Stimulated activated CD4-positive, alpha-beta T cell treated with anti-CD3 and anti-CD28 coated beads, TNF-alpha, amount 100 ng/mL, for 48 hours (primary cell): ENCODE data around the gene TRIM27.
"Not testable (repeated sequence)": the region's sequence is repeated elsewhere in the genome, so short reads cannot be mapped to it uniquely, and the experiment has no call there.

ENCODE experiments used
- DNase-seq, 3 donors: peaks; one replicate each; pipeline ENCODE4 v3.0.0-alpha.2; 2020; ENCODE audit warnings: low read depth in 3 of 3

TRIM27 gene

DNA sequence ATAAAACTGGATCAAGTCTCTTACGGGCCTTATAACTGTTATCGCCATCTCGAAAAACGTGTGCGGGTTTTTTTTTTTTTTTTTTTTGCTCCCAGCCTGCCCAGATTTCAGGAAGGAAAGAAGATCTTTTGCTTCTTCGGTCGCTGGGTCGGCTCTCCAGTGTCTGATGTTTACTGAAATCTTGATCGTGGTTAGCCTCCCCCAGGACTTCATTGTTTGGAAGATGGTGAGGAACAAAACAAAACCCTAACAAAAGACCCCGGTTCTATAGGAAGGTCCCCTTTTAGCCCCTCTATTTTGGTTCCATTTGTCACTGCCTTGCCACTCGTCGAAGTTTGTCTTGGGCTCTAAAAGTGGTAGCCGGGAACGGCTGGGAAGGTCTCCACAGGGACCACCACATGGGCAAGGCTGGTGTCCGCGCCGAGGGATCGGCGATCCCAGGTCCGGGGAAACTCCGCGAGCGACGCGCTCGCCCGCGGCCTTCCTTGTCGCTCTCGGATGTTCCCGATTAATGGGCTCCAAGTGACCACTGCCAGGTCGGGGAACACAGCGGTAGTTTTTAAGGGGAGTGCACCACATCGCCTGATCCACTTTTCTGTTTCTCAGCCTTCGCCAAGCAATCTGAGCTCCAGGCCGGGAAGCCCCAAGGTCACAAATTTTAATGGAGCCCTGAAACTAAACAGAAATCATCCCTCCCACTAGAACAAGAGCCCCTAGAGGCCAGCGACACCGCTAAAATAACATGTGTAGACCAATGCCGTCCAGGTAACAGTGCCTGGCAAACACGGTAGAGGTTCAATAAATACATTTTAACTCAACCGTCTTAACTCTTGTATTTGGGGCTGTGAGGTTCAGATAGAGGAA lies 27.0 kb downstream of the TRIM27 start:
- DNase-seq, result no peak

- peak; percentile 76 to 85 (median 85) for DNase-seq
Measured at GRCh38 chr6:28895131-28895812, 28.5 kb downstream of the TRIM27 start.

DNA sequence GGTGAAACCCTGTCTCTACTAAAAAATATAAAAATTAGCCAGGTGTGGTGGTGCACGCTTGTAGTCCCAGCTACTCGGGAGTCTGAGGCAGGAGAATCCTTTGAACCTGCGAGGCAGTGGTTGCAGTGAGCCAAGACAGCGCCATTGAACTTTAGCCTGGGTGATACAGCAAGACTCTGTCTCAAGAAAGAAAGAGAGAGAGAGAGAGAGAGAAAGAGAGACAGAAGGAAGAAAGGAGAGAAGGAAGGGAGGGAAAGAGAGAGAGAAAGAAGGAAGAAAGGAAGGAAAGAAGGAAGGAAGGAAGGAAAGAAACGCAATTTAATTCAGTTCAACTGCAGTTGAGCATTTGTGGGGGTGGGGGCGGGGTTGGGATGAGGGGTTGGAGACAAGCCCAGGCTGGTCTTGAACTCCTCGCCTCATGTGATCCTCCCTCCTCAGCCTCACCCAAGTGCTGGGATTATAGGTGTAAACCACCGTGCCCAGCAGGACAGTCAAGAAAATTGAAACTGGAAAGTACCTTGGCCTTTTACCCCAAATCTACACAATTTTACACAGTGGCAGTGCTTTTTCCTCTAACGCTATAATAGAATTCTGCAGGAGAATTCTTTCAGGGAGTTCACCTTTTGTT lies 30.5 kb downstream of the TRIM27 start:
- no peak for DNase-seq

DNA sequence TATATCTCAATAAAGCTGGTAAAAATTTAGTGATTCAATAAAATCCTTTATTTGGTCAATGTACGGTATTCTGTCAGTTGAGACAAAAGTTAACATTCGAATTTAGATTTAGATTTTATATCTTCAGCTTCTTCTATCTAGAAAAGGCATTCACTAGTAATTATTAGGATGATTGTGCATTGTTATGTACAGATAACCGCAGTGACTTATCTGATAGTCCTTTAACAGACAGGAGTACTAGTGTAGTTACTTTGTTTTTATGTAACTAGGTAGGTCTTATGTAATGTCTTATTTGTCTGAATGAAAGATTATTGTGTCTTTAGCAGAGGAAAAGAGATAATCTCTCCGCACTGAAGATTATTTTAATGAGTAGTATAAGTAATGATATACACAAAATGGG lies 31.3 kb downstream of the TRIM27 start:
- DNase-seq, result no peak

DNA sequence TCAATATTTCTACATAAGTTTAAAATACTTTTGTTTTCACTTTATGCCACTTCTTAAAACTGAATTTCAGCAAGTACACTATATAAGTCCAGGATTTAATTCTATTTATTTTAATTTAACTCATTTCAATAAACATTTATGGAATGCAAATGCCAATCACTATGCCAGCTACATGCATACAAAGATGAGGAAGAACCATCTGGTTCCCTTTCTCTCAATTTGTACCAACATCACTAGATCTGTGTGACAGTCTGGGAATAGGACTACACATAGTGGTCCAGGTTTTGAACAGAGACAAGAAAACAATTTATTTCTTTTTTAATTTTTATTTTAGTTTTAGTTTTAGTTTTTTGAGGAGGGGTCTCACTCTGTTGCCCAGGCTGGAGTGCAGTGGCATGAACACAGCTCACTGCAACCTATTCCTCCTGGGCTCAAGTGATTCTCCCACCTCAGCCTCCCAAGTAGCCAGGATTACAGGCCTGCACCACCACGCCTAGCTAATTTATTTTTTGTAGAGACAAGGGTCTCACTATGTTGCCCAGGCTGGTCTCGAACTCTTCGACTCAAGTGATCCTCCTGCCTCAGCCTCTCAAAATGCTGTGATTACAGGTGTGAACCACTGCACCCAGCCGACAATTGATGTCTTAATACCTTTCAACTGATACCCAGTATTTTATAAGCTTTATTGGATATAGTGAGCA lies 35.8 kb downstream of the TRIM27 start:
- no peak for DNase-seq

- no peak for DNase-seq
Measured at GRCh38 chr6:28886079-28886439, 37.7 kb downstream of the TRIM27 start.

DNA sequence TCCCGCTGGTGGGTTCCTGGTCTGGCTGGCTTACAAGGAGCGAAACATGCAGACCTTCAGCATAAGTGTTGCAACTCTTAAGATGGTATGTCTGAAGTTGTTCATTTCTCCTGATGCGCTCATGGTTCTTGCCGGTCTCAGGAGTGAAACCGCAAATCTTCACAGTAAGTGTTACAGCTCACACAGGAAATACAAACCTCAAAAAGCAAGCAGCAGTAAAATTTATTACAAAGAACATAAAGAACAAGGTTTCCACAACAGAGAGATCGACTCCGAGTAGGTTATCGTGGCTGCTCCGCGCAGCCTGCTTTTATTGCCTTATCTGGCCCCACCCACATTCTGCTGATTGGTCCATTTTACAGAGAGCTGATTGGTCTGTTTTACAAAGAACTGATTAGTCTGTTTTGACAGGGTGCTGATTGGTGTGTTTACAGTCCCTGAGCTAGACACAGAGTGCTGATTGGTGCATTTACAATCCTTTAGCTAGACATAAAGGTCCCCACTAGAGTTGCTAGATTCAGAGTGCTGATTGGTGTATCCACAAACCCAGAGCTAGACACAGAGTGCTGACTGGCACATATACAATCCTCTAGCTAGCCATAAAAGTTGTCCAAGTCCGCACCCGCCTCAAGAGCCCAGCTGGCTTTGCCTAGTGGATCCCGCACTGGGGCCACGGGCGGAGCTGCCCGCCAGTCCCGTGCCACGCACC lies 39.2 kb downstream of the TRIM27 start:
- DNase-seq, result peak in 2 of 3 donors; percentile 60 to 72

DNA sequence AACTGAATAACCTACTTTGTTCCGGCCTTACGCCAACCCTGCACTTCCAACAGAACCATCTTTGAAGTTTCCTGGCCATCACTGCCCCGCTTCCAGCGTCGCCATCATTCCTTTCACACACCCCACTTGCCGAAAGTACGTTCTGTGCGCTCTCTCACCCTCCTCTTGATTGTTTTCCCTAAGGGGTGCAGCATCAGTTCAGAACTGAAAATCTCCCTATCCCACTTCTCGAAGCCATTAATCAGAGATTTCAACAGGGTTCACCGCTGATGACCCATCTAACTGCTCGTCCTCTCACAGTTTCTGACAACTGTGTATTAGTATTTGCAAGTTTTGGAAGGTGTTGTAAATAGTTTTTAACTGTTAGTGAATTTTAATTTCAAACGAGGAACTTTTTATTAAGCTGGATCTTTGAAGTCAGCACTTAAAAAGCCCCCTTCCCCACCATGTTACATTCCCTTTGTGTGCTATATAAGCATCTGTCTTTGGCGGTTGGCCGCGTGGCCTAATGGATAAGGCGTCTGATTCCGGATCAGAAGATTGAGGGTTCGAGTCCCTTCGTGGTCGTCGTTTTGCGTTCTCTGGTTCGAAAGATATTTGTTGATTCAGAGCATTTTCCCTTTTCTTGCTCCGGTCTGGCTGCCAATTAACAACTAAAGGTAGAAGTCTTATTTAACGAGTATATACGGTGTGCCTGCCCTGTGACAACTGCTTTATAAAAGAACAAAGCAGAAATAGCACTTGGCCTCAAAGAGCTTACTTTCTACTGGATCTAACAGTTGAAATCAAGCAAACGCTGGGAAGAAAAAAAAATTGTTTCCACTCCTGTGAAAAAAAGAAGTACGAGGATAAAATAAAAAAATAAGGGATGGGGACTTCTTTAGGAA lies 42.6 kb downstream of the TRIM27 start:
- DNase-seq, result peak; percentile 39 to 52 (median 48)

GRCh38 chr6:28880519-28880893 lies 43.3 kb downstream of the TRIM27 start:
- DNase-seq, result no peak

DNA sequence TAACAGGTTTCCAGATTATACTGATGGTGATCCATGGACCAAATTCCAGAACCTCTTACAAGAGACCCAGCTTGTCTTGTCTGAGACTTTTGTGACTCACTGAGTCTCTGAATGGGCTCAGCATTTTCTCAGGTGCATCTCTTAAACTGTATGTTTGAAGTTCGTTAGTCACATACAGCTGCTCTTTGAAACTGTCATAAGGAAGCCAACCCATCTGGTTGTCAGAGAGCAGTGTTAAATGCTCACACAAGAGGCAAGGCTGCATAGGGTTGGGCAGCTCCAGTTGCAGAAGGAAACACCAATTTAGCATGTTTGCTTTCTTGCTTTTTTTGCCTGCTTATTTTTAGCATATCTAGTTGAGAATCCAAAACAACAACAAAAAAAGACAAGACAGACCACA lies 47.1 kb downstream of the TRIM27 start:
- DNase-seq, result no peak

- DNase-seq, result no peak
Measured at GRCh38 chr6:28875191-28875747, 48.5 kb downstream of the TRIM27 start.

DNA sequence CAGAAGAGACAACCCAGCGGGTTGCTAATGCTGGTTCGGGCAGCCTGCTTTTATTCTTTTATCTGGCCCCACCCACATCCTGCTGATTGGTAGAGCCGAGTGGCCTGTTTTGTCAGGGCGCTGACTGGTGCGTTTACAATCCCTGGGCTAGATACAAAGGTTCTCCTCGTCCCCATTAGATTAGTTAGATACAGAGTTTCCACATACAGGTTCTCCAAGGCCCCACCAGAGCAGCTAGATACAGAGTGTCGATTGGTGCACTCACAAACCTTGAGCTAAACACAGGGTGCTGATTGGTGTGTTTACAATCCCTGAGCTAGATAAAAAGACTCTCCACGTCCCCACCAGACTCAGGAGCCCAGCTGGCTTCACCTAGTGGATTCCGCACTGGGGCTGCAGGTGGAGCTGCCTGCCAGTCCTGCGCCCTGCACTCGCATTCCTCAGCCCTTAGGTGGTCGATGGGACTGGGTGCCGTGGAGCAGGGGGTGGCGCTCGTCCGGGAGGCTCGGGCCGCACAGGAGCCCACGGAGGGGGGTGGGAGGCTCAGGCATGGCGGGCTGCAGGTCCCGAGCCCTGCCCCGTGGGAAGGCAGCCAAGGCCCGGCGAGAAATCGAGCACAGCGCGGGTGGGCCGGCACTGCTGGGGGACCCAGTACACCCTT lies 51.5 kb downstream of the TRIM27 start:
- not testable (repeated sequence) for DNase-seq

DNA sequence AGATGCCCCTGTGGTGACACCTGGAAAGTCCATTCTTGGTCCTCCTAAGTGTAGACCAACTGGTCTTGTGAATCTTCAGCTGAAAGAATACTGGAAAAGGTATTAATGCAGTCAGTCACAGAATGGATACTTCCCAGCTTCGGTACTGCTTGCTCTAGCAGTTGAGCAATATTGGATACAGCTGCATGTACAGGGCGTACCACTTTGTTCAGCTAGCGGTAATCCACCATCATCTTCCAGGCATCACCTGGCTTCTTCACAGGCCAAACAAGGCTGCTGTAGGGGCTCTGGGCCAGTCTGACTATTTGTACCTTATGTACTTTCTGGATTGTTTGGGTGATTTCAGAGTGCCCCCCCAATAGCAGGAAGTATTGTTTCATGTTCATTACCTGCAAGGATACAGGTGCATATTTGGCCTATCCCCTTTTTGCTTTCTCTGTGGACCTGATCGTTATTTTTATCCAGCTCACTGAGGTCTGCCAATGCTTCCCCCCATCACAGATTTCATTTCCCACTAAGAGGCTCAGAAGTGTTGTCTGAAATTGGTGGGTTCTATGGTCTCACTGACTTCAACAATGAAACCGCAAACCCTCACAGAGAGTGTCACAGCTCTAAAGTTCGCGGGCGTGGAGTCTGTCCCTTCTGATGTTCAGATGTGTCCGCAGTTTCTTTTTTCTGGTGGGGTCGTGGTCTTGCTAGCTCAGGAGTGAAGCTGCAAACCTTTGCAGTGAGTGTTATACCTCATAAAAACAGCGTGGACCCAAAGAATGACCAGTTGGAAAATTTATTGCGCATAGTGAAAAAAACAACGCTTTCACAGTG lies 52.2 kb downstream of the TRIM27 start:
- no peak for DNase-seq

- no peak for DNase-seq
Measured at GRCh38 chr6:28868873-28869272, 54.9 kb downstream of the TRIM27 start.

- DNase-seq, result no peak
Measured at GRCh38 chr6:28867086-28867409, 56.7 kb downstream of the TRIM27 start.

GRCh38 chr6:28866205-28867085 lies 57.3 kb downstream of the TRIM27 start:
- peak; percentile 58 to 73 (median 64) for DNase-seq

GRCh38 chr6:28865401-28866204 lies 58.2 kb downstream of the TRIM27 start:
- DNase-seq, result peak; percentile 39 to 68 (median 59)
